K562 (cell line): ENCODE data around the gene AFG1L. TPM values are rescaled to one million over a fixed set of nuclear protein-coding genes. Genes with fewer than 3 reads are reported as not detected.

ENCODE experiments used
- ATAC-seq: fragments of 200-7000 bp; cut with Tn5 transposase; 3 replicates; pipeline ENCODE4 v1.9.1; 2020; ENCODE audit warnings: moderate library complexity
- BruUV-seq: library from RNA; stranded (reverse); fragments of 400-500 nt; replicated peaks from 2 replicates; lab custom pipeline; 2021; lab: Mats Ljungman, UMichigan
- CTCF ChIA-PET: fragments of 300-600 bp; formaldehyde crosslinking; extraction: SDS; loops from one replicate; lab custom pipeline; 2021; ENCODE audit warnings: low intra/inter-chr PET ratio; lab: Yijun Ruan, JAX
- POLR2A ChIA-PET: fragments of 300-600, 350-650 bp; sonication (Branson Sonifier 250); formaldehyde crosslinking; extraction: SDS; loops from one replicate; lab custom pipeline; 2021; ENCODE audit warnings: antibody characterized with exemption, inconsistent platforms; lab: Yijun Ruan, JAX
- DNase-seq, 4 experiments: peaks; one replicate each; pipeline versions ENCODE4 v3.0.0 to v3.0.0-alpha.2; 2011 to 2018; ENCODE audit warnings: low spot score in 3 of 4, mixed read lengths in 3 of 4; ENCODE audit errors: extremely low read depth in 1 of 4
- FAIRE-seq: peaks from 2 replicates; lab custom pipeline; 2011; peaks lifted over from hg19 to GRCh38; lab: Jason Lieb, UNC
- H2AFZ ChIP-seq: 2 replicates; pipeline ENCODE4 v1.6.0; 2011; ENCODE audit warnings: low read depth, low read length, control low read depth, inconsistent platforms
- H3K27ac ChIP-seq: fragments of 200-600 bp; 3 replicates; pipeline ENCODE4 v1.8.0; 2011; ENCODE audit warnings: low read depth, mild to moderate bottlenecking, control low read depth, inconsistent platforms, low read length, moderate library complexity, mixed read lengths; ENCODE audit errors: extremely low read depth
- H3K27me3 ChIP-seq, 2 experiments: fragments of 300-600 bp in 1 of 2; 2 replicates in 1 of 2; 3 replicates in 1 of 2; pipeline versions ENCODE4 v1.6.0 to v1.8.0; 2011; ENCODE audit warnings: inconsistent platforms in 2 of 2, low read length in 2 of 2, mild to moderate bottlenecking in 1 of 2, mixed read lengths in 1 of 2, moderate library complexity in 1 of 2; ENCODE audit not compliant: control insufficient read depth in 2 of 2, insufficient read depth in 2 of 2
- H3K36me3 ChIP-seq: fragments of 300-600 bp; 3 replicates; pipeline ENCODE4 v1.8.0; 2011; ENCODE audit warnings: mild to moderate bottlenecking, low read length, inconsistent platforms; ENCODE audit not compliant: control insufficient read depth, insufficient read depth
- H3K4me1 ChIP-seq, 2 experiments: fragments of 200-600 bp in 1 of 2; replicated peaks in 1 of 2; 2 replicates in 1 of 2; 3 replicates in 1 of 2; pipeline versions ENCODE4 v1.5.1 to v1.8.0; 2011; ENCODE audit warnings: inconsistent platforms in 2 of 2, low read length in 2 of 2, mild to moderate bottlenecking in 1 of 2, mixed read lengths in 1 of 2, moderate library complexity in 1 of 2; ENCODE audit not compliant: control insufficient read depth in 2 of 2, insufficient read depth in 2 of 2
- H3K4me2 ChIP-seq: 2 replicates; pipeline ENCODE4 v1.6.1; 2011; ENCODE audit warnings: low read length, control low read depth, inconsistent platforms, mixed read lengths; ENCODE audit not compliant: insufficient read depth
- H3K4me3 ChIP-seq: fragments of 200-600 bp; sonication (generic), shearing (Covaris generic); 2 replicates; pipeline ENCODE4 v1.5.1; 2016; ENCODE audit warnings: control low read depth, inconsistent platforms
- H3K79me2 ChIP-seq: fragments of 200-600 bp; 3 replicates; pipeline ENCODE4 v1.8.0; 2011; ENCODE audit warnings: low read length, inconsistent platforms; ENCODE audit not compliant: control insufficient read depth, insufficient read depth
- H3K9ac ChIP-seq, 2 experiments: 2 replicates each; pipeline versions ENCODE4 v1.6.0 to v1.6.1; 2011; ENCODE audit warnings: low read depth in 2 of 2, low read length in 2 of 2, control low read depth in 1 of 2, inconsistent platforms in 1 of 2, mild to moderate bottlenecking in 1 of 2, mixed read lengths in 1 of 2; ENCODE audit not compliant: insufficient read depth in 1 of 2
- H3K9me1 ChIP-seq: one replicate; pipeline ENCODE4 v1.6.0; 2011; ENCODE audit warnings: inconsistent platforms, mild to moderate bottlenecking, low read length, moderate library complexity; ENCODE audit not compliant: control insufficient read depth, insufficient read depth
- H3K9me3 ChIP-seq: replicated peaks from 2 replicates; pipeline ENCODE4 v1.5.1; 2011; ENCODE audit warnings: low read depth, low read length, inconsistent platforms; ENCODE audit not compliant: control insufficient read depth, insufficient read depth
- H4K20me1 ChIP-seq: replicated peaks from 2 replicates; pipeline ENCODE4 v1.6.1; 2011; ENCODE audit warnings: low read length, inconsistent platforms, mixed read lengths; ENCODE audit not compliant: control insufficient read depth, insufficient read depth
- ZBTB33 ChIP-seq: sonication (generic); formaldehyde crosslinking; IDR thresholded peaks from 2 replicates; pipeline ENCODE4 v1.8.1; 2023; ENCODE audit warnings: mild to moderate bottlenecking, missing genetic modification reagents
- ZNF512 ChIP-seq: IDR thresholded peaks from 2 replicates; pipeline ENCODE4 v1.6.1; 2016; ENCODE audit warnings: missing genetic modification characterization, missing compliant biosample characterization
- WGBS: fragments of 100-300 bp; shearing (Covaris generic); methylation state at CpG from one replicate; pipeline ENCODE4 v1.1.6; 2016; ENCODE audit warnings: low coverage, mixed read lengths; ENCODE audit not compliant: insufficient coverage; ENCODE audit errors: missing lambda C conversion rate; 5-methylcytosine and 5-hydroxymethylcytosine counted together
- in situ Hi-C: fragments of 300-500 bp; cut with MboI; formaldehyde crosslinking; loops from 4 replicates; pipeline ENCODE4 v1.15.0; 2018; ENCODE audit warnings: inconsistent platforms, mixed read lengths
- intact Hi-C: fragments of 100-400 bp; cut with micrococcal nuclease; formaldehyde crosslinking; loops from 2 replicates; pipeline ENCODE4 v1.14.2; 2022
- polyA plus RNA-seq, 8 experiments: library from polyadenylated mRNA; depleted of rRNA in 4 of 8; stranded (reverse) in 5 of 8; unstranded in 3 of 8; fragments of >200 nt; fragmentation: Nextera tagmentation in 2 of 8; fragmentation: Illumina TruSeq in 1 of 8; extraction: Ambion mirVana in 2 of 8; extraction: Trizol in 1 of 8; gene quantifications; 2 replicates each; pipeline versions ENCODE4 v1.2.1 to v1.2.3, GENCODE V29; 2011 to 2014; ENCODE audit warnings: inconsistent platforms in 1 of 8, missing spikeins in 1 of 8
- total RNA-seq, 7 experiments: library from RNA; depleted of rRNA in 6 of 7; stranded (reverse); fragments of >200 nt in 6 of 7; fragmentation: Illumina TruSeq in 2 of 7; extraction: Trizol in 2 of 7; gene quantifications; 2 replicates each; pipeline versions ENCODE4 v1.2.1 to v1.2.3, GENCODE V29; 2011 to 2021; ENCODE audit warnings: low replicate concordance in 1 of 7
- TF ChIP-seq, protein P1 (sequence below), 2 experiments: IDR thresholded peaks; 2 replicates each; pipeline ENCODE4 v1.6.1; 2012; ENCODE audit warnings: improper control_type of control experiment in 2 of 2, low read depth in 2 of 2, low read length in 2 of 2, borderline replicate concordance in 1 of 2
- TF ChIP-seq, protein P2 (sequence below): sonication (generic); IDR thresholded peaks from 2 replicates; pipeline ENCODE4 v1.6.1; 2016
- TF ChIP-seq, protein P3 (sequence below): fragments of 450-650 bp; IDR thresholded peaks from 2 replicates; pipeline ENCODE4 v1.6.1; 2014; ENCODE audit warnings: low read depth, mild to moderate bottlenecking, moderate library complexity, borderline replicate concordance

The AFG1L gene
- total and polyA plus RNA-seq, 9 of the 15 experiments (the other 6 are each of a cell fraction or from before 2014, with no cell fraction given) = 2.2 to 15.5 (median 5.8) TPM

GRCh38 chr6:108563292-108563691, 268.4 kb downstream of the AFG1L start:
- TF ChIP-seq, protein P1, sequence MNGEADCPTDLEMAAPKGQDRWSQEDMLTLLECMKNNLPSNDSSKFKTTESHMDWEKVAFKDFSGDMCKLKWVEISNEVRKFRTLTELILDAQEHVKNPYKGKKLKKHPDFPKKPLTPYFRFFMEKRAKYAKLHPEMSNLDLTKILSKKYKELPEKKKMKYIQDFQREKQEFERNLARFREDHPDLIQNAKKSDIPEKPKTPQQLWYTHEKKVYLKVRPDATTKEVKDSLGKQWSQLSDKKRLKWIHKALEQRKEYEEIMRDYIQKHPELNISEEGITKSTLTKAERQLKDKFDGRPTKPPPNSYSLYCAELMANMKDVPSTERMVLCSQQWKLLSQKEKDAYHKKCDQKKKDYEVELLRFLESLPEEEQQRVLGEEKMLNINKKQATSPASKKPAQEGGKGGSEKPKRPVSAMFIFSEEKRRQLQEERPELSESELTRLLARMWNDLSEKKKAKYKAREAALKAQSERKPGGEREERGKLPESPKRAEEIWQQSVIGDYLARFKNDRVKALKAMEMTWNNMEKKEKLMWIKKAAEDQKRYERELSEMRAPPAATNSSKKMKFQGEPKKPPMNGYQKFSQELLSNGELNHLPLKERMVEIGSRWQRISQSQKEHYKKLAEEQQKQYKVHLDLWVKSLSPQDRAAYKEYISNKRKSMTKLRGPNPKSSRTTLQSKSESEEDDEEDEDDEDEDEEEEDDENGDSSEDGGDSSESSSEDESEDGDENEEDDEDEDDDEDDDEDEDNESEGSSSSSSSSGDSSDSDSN (IDR thresholded peaks at IDR 0.05; ENCODE audit: borderline replicate concordance in 1 of 2, low read depth in 2 of 2, low read length in 2 of 2) = no peak
- TF ChIP-seq, protein P2, sequence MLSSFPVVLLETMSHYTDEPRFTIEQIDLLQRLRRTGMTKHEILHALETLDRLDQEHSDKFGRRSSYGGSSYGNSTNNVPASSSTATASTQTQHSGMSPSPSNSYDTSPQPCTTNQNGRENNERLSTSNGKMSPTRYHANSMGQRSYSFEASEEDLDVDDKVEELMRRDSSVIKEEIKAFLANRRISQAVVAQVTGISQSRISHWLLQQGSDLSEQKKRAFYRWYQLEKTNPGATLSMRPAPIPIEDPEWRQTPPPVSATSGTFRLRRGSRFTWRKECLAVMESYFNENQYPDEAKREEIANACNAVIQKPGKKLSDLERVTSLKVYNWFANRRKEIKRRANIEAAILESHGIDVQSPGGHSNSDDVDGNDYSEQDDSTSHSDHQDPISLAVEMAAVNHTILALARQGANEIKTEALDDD = 0 out of 2 replicates have a peak, but pooled peaks have one; percentile 20
- TF ChIP-seq, protein P3, sequence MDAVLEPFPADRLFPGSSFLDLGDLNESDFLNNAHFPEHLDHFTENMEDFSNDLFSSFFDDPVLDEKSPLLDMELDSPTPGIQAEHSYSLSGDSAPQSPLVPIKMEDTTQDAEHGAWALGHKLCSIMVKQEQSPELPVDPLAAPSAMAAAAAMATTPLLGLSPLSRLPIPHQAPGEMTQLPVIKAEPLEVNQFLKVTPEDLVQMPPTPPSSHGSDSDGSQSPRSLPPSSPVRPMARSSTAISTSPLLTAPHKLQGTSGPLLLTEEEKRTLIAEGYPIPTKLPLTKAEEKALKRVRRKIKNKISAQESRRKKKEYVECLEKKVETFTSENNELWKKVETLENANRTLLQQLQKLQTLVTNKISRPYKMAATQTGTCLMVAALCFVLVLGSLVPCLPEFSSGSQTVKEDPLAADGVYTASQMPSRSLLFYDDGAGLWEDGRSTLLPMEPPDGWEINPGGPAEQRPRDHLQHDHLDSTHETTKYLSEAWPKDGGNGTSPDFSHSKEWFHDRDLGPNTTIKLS = no peak
- peak; percentile 74; the same call in 1 of the 2 replicates for TF ChIP-seq ZBTB33 (CRISPR knock-in tag)
- TF ChIP-seq ZNF512 (tag) = 0 out of 2 replicates have a peak, but pooled peaks have one; percentile 25
- Histone ChIP-seq H3K27me3 (no peaks in the 10 kb centered on the region), H3K9me1 (no peaks in the 10 kb centered on the region), H3K9me3 (no peaks in the 10 kb centered on the region), H3K79me2 (peaks cover 40% of the 10 kb centered on the region), H3K4me3 (no peak overlapping the region), H4K20me1 (peaks cover 22% of the 10 kb centered on the region), H3K27ac (no peak overlapping the region), H2AFZ (no peak overlapping the region), H3K36me3 (peaks cover 10% of the 10 kb centered on the region; the same call in 2 of the 3 replicates), H3K4me2 (no peak overlapping the region), H3K9ac (no peak overlapping the region), H3K4me1 (peaks cover 35% of the 10 kb centered on the region in 2 experiments)
- POLR2A ChIA-PET = no interaction called here
- DNase-seq (no peak), FAIRE-seq (no peak), ATAC-seq (no peak)
- BruUV-seq = no TSS peak
- 88% methylated on average over 8 of the region's 8 CpGs for WGBS
- in situ Hi-C loops = no loop called here
- intact Hi-C loops = loop anchor here (2.0 to 5.0 kb wide), 3 partner anchors 36 to 219 kb away; no protein-coding TSS in a partner anchor
- CTCF ChIA-PET = no interaction called here
